PC-3 (cell line): Measurements from ENCODE around the gene RCSD1. TPM values are rescaled to one million over a fixed set of nuclear protein-coding genes. Genes with fewer than 3 reads are reported as not detected.
A peak's percentile ranks its signal among the peaks of the same experiment; 100 is the strongest.

Experiments used
- ATAC-seq: fragments of 200-7000 bp; cut with Tn5 transposase; 2 replicates; pipeline ENCODE4 v1.9.1; 2020; ENCODE audit warnings: mild to moderate bottlenecking, moderate library complexity
- BruUV-seq: library from RNA; stranded (reverse); fragments of 400-500 nt; replicated peaks from 2 replicates; lab custom pipeline; 2021; lab: Mats Ljungman, UMichigan
- CTCF ChIA-PET: fragments of 300-600 bp; sonication (Branson Sonifier 250); formaldehyde crosslinking; loops from one replicate; lab custom pipeline; 2022; ENCODE audit warnings: antibody characterized with exemption; lab: Charles Lee
- POLR2A ChIA-PET: fragments of 300-600 bp; sonication (Branson Sonifier 250); formaldehyde crosslinking; loops from one replicate; lab custom pipeline; 2022; ENCODE audit warnings: antibody characterized with exemption; ENCODE audit not compliant: unreplicated experiment; lab: Charles Lee
- DNase-seq: peaks from one replicate; pipeline ENCODE4 v3.0.0-alpha.2; 2015
- H2AFZ ChIP-seq: fragments of 300-600 bp; sonication (generic); 2 replicates; pipeline ENCODE4 v1.6.0; 2016; ENCODE audit warnings: antibody characterized with exemption, low read length
- H3F3A ChIP-seq: fragments of 300-600 bp; sonication (generic); one replicate; pipeline ENCODE4 v1.6.0; 2017; ENCODE audit warnings: antibody characterized with exemption, low read length, control low read depth, mild to moderate bottlenecking; ENCODE audit not compliant: unreplicated experiment
- H3K27ac ChIP-seq: fragments of 300-600 bp; sonication (generic); 2 replicates; pipeline ENCODE4 v1.5.1; 2016; ENCODE audit warnings: mild to moderate bottlenecking, low read length
- H3K27me3 ChIP-seq: fragments of 300-600 bp; sonication (generic); 2 replicates; pipeline ENCODE4 v1.6.1; 2016; ENCODE audit warnings: low read length, mixed read lengths
- H3K36me3 ChIP-seq: fragments of 300-600 bp; sonication (generic); 2 replicates; pipeline ENCODE4 v1.6.1; 2016; ENCODE audit warnings: low read depth, mixed run types, low read length, mixed read lengths
- H3K4me1 ChIP-seq: fragments of 300-600 bp; sonication (generic); 2 replicates; pipeline ENCODE4 v1.5.1; 2016; ENCODE audit warnings: low read length; ENCODE audit not compliant: insufficient read depth
- H3K4me2 ChIP-seq: fragments of 300-600 bp; sonication (generic); 2 replicates; pipeline ENCODE4 v1.6.0; 2016; ENCODE audit warnings: low read length
- H3K4me3 ChIP-seq: fragments of 300-600 bp; sonication (generic); 2 replicates; pipeline ENCODE4 v1.5.1; 2016; ENCODE audit warnings: mild to moderate bottlenecking, low read length, mixed read lengths
- H3K79me2 ChIP-seq: fragments of 300-600 bp; sonication (generic); 2 replicates; pipeline ENCODE4 v1.6.1; 2017; ENCODE audit warnings: low read length, mixed read lengths
- H3K9ac ChIP-seq: fragments of 300-600 bp; sonication (generic); 2 replicates; pipeline ENCODE4 v1.6.0; 2016; ENCODE audit warnings: mild to moderate bottlenecking, low read length
- H3K9me2 ChIP-seq: fragments of 300-600 bp; sonication (generic); replicated peaks from 2 replicates; pipeline ENCODE4 v1.6.1; 2016; ENCODE audit warnings: mixed run types, low read length, mixed read lengths
- H3K9me3 ChIP-seq: fragments of 300-600 bp; sonication (generic); 2 replicates; pipeline ENCODE4 v1.6.1; 2016; ENCODE audit warnings: low read length, mixed read lengths
- H4K20me1 ChIP-seq: fragments of 300-600 bp; sonication (generic); 2 replicates; pipeline ENCODE4 v1.6.1; 2016; ENCODE audit warnings: low read length, mixed read lengths
- EZH2 ChIP-seq: fragments of 300-600 bp; sonication (generic); IDR thresholded peaks from one replicate; pipeline ENCODE4 v1.6.1; 2017; ENCODE audit warnings: antibody characterized with exemption, mild to moderate bottlenecking, low read length; ENCODE audit not compliant: unreplicated experiment
- EZH2phosphoT487 ChIP-seq: fragments of 300-600 bp; sonication (generic); IDR thresholded peaks from 2 replicates; pipeline ENCODE4 v1.6.1; 2018; ENCODE audit warnings: mild to moderate bottlenecking, antibody characterized with exemption, low read length, borderline replicate concordance
- intact Hi-C: fragments of 100-400 bp; cut with micrococcal nuclease; formaldehyde crosslinking; loops from 2 replicates; pipeline ENCODE4 v1.9.0; 2023
- total RNA-seq: library from RNA; depleted of rRNA; stranded (reverse); fragments of >200 nt; gene quantifications from 2 replicates; pipeline ENCODE4 v1.2.3, GENCODE V29; 2014
- TF ChIP-seq, protein P1 (sequence below): fragments of 300-600 bp; sonication (generic); conservative IDR thresholded peaks from 2 replicates; pipeline ENCODE4 v1.5.1; 2017; ENCODE audit warnings: antibody characterized with exemption, low read depth, mild to moderate bottlenecking, low read length

The RCSD1 gene
- total RNA-seq, 1 experiment from 2014 or later = not detected

DNA sequence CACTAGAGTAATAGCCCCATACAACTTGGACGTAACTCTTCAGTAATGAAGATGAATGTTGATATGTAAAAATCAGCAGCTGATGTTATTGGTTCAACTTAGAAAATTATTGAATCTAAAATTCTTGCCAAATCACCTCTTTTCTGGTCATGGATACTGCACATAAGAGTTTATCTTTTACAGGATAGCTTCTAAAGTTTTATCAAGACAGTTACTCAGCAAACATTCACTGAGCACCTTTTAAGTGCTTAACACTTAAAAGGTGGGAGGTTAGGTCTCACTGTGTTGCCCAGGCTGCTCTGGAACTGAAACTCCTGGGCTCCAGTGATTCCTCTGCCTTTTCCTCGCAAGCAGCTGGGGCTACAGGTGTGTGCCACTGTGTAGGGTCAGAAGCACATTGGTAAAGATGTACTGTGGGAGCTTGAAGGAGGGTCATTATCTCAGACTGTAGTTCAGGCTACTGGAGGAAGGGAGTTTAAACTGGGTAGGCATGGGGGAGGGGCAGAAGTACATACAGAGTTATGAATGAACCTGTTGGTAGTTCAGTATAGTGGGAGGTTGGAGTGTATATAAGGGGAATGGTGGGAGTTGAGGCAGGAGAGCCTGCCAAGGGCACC lies 93.8 kb downstream of the RCSD1 start:
- no peak overlapping the region for H3K9ac ChIP-seq
- H3K27ac ChIP-seq = no peak overlapping the region
- POLR2A ChIA-PET = no interaction called here
- H3K79me2 ChIP-seq = peaks cover 64% of the 10 kb centered on the region
- no peaks in the 10 kb centered on the region for H3K36me3 ChIP-seq
- H3F3A ChIP-seq = no peaks in the 10 kb centered on the region
- no peak overlapping the region for H2AFZ ChIP-seq
- no peaks in the 10 kb centered on the region for H3K27me3 ChIP-seq
- peaks cover 31% of the 10 kb centered on the region for H4K20me1 ChIP-seq
- peak overlapping the region; percentile 76 for H3K4me3 ChIP-seq
- no peaks in the 10 kb centered on the region for H3K9me2 ChIP-seq
- ATAC-seq (no peak), DNase-seq (no peak)
- CTCF ChIA-PET = no interaction called here
- BruUV-seq = no TSS peak
- TF ChIP-seq EZH2phosphoT487 (no peak), EZH2 (no peak)
- TF ChIP-seq, protein P1, sequence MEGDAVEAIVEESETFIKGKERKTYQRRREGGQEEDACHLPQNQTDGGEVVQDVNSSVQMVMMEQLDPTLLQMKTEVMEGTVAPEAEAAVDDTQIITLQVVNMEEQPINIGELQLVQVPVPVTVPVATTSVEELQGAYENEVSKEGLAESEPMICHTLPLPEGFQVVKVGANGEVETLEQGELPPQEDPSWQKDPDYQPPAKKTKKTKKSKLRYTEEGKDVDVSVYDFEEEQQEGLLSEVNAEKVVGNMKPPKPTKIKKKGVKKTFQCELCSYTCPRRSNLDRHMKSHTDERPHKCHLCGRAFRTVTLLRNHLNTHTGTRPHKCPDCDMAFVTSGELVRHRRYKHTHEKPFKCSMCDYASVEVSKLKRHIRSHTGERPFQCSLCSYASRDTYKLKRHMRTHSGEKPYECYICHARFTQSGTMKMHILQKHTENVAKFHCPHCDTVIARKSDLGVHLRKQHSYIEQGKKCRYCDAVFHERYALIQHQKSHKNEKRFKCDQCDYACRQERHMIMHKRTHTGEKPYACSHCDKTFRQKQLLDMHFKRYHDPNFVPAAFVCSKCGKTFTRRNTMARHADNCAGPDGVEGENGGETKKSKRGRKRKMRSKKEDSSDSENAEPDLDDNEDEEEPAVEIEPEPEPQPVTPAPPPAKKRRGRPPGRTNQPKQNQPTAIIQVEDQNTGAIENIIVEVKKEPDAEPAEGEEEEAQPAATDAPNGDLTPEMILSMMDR = no peak
- peak overlapping the region; percentile 87 for H3K4me2 ChIP-seq
- peaks cover 21% of the 10 kb centered on the region for H3K4me1 ChIP-seq
- intact Hi-C loops = no loop called here
- no peaks in the 10 kb centered on the region for H3K9me3 ChIP-seq

GRCh38 chr1:167726008-167726407 lies 96.0 kb downstream of the RCSD1 start:
- no TSS peak for BruUV-seq
- Histone ChIP-seq H3K4me3 (no peak overlapping the region), H3K79me2 (peaks cover 86% of the 10 kb centered on the region), H3K4me2 (no peak overlapping the region), H3K27ac (no peak overlapping the region), H3K9me2 (no peaks in the 10 kb centered on the region), H3K4me1 (peaks cover 17% of the 10 kb centered on the region), H3F3A (no peaks in the 10 kb centered on the region), H3K9ac (no peak overlapping the region), H3K9me3 (no peaks in the 10 kb centered on the region), H3K27me3 (no peaks in the 10 kb centered on the region), H3K36me3 (peaks cover 9% of the 10 kb centered on the region; the same call in 1 of the 2 replicates), H2AFZ (no peak overlapping the region), H4K20me1 (peaks cover 31% of the 10 kb centered on the region)
- POLR2A ChIA-PET = no interaction called here
- TF ChIP-seq EZH2phosphoT487 = no peak
- TF ChIP-seq, protein P1 = no peak
- no peak for TF ChIP-seq EZH2
- intact Hi-C loops = no loop called here
- no peak for DNase-seq
- CTCF ChIA-PET = interaction anchor here (0.6 kb wide), 1 partner anchor 9 kb away, joined by 6 read pairs; no protein-coding TSS in a partner anchor
- no peak for ATAC-seq

DNA sequence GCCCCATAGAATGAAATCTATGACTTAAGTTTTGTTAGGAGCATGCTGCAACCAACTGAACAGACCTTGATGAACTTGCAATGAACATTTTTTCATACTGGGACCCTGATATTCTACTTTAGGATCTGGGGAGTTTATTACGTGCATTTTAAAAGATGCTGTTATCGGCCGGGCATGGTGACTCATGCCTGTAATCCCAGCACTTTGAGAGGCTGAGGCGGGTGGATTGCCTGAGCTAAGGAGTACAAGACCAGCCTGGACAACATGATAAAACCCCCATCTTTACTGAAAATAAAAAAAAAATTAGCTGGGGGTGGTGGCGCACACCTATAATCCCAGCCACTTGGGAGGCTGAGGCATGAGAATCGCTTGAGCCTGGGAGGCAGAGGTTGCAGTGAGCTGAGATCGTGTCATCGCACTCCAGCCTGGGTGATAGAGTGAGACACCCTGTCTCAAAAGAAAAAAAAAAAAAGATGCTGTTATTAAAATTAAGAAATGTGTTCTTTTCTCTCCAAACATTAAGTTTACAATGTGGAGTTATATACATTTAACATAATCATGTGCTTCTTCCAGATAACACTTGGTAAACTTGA lies 98.9 kb downstream of the RCSD1 start:
- Histone ChIP-seq H3K9me3 (no peaks in the 10 kb centered on the region), H3K4me2 (no peak overlapping the region), H3K27me3 (no peaks in the 10 kb centered on the region), H3F3A (no peaks in the 10 kb centered on the region), H3K36me3 (peaks cover 11% of the 10 kb centered on the region; the same call in 1 of the 2 replicates), H3K4me3 (no peak overlapping the region), H3K79me2 (peaks cover 88% of the 10 kb centered on the region), H2AFZ (no peak overlapping the region), H3K9ac (no peak overlapping the region), H3K4me1 (peaks cover 6% of the 10 kb centered on the region), H3K9me2 (no peaks in the 10 kb centered on the region), H4K20me1 (peaks cover 21% of the 10 kb centered on the region), H3K27ac (no peak overlapping the region)
- no peak for ATAC-seq
- intact Hi-C loops = no loop called here
- TF ChIP-seq EZH2phosphoT487 (no peak), EZH2 (no peak)
- TF ChIP-seq, protein P1 = no peak
- no TSS peak for BruUV-seq
- no peak for DNase-seq
- ChIA-PET CTCF (no interaction called here), POLR2A (no interaction called here)
